ENCODE results near the gene MTIF2. TPM values are rescaled to one million over a fixed set of nuclear protein-coding genes. Genes with fewer than 3 reads are reported as not detected.
A peak's percentile ranks its signal among the peaks of the same experiment; 100 is the strongest.
"Not testable (repeated sequence)": the region's sequence is repeated elsewhere in the genome, so short reads cannot be mapped to it uniquely, and the experiment has no call there.

The MTIF2 gene
- total RNA-seq, 6 experiments from 2014 or later, result 22.4 to 28.7 (median 25.9) TPM

DNA sequence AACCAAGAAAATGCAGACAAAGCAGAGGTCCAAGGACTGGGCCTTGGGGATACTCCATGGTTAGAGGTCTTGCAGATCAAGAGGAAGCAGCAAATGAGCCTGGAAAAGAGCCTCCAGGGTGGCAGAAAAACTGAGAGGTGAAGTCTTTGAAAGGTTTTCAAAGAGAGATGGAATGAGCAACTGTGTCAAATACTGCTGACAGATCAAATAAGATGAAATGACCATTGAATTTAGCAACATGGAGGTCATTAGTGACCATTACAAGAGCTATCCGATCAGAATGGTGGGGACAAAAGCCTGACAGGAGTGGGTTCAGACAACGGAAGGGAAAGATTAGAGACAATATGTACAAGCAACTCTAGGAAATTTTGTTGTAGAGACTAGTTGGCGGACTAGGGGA is 38.5 kb downstream of the MTIF2 start:
- Mint-ChIP-seq H3K4me1 (ENCODE audit: low read depth) (peaks cover 66% of the 10 kb centered on the region), H3K27me3 (ENCODE audit: insufficient read depth) (peaks cover 2% of the 10 kb centered on the region; the same call in 1 of the 2 replicates), H3K36me3 (ENCODE audit: low read depth) (peaks cover 43% of the 10 kb centered on the region), H3K27ac (no peak overlapping the region; the same call in 1 of the 2 replicates), H3K9me3 (no peaks in the 10 kb centered on the region), H3K4me3 (peak overlapping the region; percentile 95)
- no peak for DNase-seq
- TF ChIP-seq, protein P1, sequence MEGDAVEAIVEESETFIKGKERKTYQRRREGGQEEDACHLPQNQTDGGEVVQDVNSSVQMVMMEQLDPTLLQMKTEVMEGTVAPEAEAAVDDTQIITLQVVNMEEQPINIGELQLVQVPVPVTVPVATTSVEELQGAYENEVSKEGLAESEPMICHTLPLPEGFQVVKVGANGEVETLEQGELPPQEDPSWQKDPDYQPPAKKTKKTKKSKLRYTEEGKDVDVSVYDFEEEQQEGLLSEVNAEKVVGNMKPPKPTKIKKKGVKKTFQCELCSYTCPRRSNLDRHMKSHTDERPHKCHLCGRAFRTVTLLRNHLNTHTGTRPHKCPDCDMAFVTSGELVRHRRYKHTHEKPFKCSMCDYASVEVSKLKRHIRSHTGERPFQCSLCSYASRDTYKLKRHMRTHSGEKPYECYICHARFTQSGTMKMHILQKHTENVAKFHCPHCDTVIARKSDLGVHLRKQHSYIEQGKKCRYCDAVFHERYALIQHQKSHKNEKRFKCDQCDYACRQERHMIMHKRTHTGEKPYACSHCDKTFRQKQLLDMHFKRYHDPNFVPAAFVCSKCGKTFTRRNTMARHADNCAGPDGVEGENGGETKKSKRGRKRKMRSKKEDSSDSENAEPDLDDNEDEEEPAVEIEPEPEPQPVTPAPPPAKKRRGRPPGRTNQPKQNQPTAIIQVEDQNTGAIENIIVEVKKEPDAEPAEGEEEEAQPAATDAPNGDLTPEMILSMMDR (IDR thresholded peaks at IDR 0.05), result no peak

DNA sequence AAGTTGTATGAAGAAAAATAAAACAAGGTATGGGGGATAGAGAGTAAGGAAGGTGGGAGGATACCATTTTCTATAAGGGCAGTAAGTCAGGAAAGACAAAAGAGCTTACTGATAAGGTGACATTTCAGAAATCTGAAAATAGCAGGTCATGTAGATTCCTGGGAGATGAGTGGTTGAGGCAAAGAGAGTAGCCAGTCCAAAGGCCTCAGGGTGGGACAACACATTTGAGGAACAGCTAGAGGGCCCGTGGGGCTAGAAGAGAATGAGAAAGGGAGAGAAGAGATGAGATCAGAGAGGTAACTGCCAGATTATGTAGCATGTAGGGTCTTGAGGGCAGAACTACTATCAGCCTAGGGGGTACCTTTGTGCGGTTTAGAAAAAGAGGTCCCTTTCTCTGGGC is 39.8 kb downstream of the MTIF2 start:
- Mint-ChIP-seq H3K36me3 (ENCODE audit: low read depth) (peaks cover 36% of the 10 kb centered on the region), H3K9me3 (no peaks in the 10 kb centered on the region), H3K27me3 (ENCODE audit: insufficient read depth) (peaks cover 2% of the 10 kb centered on the region; the same call in 1 of the 2 replicates), H3K4me1 (ENCODE audit: low read depth) (peaks cover 66% of the 10 kb centered on the region), H3K4me3 (no peak overlapping the region; the same call in 1 of the 2 replicates), H3K27ac (no peak overlapping the region)
- TF ChIP-seq, protein P1 (IDR thresholded peaks at IDR 0.05), result no peak
- DNase-seq, result no peak

DNA sequence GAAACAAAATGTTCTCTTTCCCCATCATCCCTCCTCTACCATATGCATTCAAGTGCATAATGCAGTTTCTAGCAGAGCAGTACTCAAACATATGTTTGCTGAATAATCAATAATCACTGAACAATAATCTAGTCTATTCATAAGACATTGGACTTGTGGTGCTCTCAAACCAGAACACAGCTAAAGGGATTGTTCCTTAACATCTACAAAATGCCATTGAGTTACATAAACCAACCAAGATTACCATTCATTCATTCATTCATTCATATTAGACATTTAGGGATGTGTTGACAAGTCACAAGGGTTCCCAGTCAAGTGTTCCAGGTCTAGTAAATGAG is 40.8 kb downstream of the MTIF2 start:
- H3K9me3 Mint-ChIP-seq, result no peaks in the 10 kb centered on the region
- peaks cover 29% of the 10 kb centered on the region for H3K36me3 Mint-ChIP-seq (ENCODE audit: low read depth)
- peaks cover 57% of the 10 kb centered on the region for H3K4me1 Mint-ChIP-seq (ENCODE audit: low read depth)
- TF ChIP-seq, protein P1 (IDR thresholded peaks at IDR 0.05), result no peak
- peak overlapping the region; percentile 6; the same call in 1 of the 2 replicates for H3K27ac Mint-ChIP-seq
- DNase-seq, result no peak
- H3K27me3 Mint-ChIP-seq (ENCODE audit: insufficient read depth), result peaks cover 2% of the 10 kb centered on the region; the same call in 1 of the 2 replicates
- H3K4me3 Mint-ChIP-seq, result no peak overlapping the region

DNA sequence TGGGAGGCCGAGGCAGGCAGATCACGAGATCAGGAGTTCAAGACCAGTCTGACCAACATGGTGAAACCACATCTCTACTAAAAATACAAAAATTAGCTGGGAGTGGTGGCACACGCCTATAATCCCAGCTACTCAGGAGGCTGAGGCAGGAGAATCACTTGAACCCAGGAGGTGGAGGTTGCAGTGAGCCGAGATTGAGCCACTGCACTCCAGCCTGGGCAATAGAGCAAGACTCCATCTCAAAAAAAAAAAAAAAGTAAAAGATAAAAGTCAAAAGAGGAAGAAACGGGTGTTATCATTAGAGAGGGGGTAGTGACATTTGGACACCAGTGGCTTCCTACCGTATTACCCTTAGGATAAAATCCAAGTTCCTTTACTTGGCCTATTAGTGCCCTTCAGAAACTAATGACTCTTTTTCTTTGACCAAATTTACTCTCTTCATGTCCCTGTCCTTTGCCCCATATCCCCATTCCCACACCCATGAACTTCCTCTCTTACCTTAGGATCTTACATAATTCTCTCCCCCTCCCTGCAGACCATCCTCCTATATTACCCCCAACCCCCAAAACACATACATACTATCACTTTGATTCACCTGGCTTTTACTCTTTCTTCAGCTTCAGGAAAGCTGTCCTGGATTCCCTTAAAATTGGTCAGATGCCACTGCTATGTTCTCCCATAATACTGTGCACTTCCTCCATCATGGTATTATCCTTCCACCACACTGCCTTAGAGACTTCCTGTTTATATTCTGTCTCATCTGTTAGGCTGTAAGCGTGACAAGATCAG is 41.4 kb downstream of the MTIF2 start:
- not testable (repeated sequence) for DNase-seq, H3K4me3 Mint-ChIP-seq

DNA sequence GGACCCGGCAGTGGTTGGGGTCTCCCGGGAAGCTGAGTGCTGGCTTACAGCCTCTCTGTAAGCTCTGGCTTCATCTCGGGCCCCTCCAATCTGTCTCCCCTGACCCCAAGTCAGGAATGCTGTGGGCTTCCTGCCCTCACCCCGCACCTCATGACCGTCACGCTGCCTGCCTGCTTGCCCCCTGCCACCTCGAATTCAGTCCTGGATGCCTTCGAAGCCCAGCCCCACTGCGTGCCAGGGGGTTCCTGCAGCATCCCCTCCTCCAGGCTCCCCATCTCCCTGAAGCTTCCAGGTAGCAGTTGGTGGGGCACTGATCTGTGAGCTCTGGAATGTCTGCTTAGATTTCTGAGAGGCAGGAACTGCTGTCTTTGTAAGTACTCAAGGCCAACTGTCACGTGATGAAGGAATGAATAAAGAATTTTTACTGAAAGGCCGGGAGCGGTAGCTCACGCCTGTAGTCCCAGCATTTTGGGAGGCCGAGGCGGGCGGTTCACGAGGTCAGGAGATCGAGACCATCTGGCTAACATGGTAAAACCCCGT is 43.5 kb downstream of the MTIF2 start:
- Mint-ChIP-seq H3K4me1 (ENCODE audit: low read depth) (peaks cover 45% of the 10 kb centered on the region), H3K9me3 (no peaks in the 10 kb centered on the region), H3K4me3 (no peak overlapping the region), H3K36me3 (ENCODE audit: low read depth) (peaks cover 23% of the 10 kb centered on the region), H3K27me3 (ENCODE audit: insufficient read depth) (no peaks in the 10 kb centered on the region; the same call in 1 of the 2 replicates), H3K27ac (no peak overlapping the region)
- no peak for DNase-seq
- TF ChIP-seq, protein P1 (IDR thresholded peaks at IDR 0.05), result no peak

More for the DNA sequence above, 41.4 kb downstream of the MTIF2 start:
- H3K27me3 Mint-ChIP-seq (ENCODE audit: insufficient read depth); H3K9me3 Mint-ChIP-seq: not testable (repeated sequence)
- Mint-ChIP-seq H3K27ac (peak overlapping the region; percentile 6), H3K36me3 (ENCODE audit: low read depth) (peaks cover 23% of the 10 kb centered on the region), H3K4me1 (ENCODE audit: low read depth) (peaks cover 55% of the 10 kb centered on the region)

DNA sequence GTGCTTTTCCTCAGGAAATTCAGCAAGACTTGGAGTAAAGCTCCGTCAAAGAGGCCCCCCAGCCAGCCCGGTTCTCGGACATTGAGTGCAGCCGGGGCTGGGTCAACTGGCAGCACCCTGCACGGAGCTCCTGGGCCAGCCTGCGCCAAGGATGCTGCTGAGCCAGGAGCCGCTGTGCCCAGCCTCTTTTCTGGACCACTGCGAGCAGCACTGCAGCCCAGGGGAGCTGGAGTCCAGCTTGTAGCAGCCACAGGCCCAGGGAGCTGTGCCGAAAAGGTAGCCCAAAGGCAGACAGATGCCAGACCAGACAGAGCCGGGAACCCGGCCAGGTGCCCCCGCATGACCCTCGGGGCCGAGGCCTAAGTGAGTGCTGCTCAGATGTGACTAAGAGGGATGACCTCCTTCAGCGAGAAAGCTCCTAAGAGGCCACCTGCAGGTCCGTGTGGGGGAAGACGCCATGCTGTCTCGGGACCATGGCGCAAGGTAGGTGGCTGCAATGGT is 44.2 kb downstream of the MTIF2 start:
- peaks cover 19% of the 10 kb centered on the region for H3K36me3 Mint-ChIP-seq (ENCODE audit: low read depth)
- no peak overlapping the region for H3K27ac Mint-ChIP-seq
- peaks cover 38% of the 10 kb centered on the region for H3K4me1 Mint-ChIP-seq (ENCODE audit: low read depth)
- H3K4me3 Mint-ChIP-seq, result no peak overlapping the region
- no peaks in the 10 kb centered on the region; the same call in 1 of the 2 replicates for H3K27me3 Mint-ChIP-seq (ENCODE audit: insufficient read depth)
- no peak for DNase-seq
- TF ChIP-seq, protein P1 (IDR thresholded peaks at IDR 0.05), result no peak
- no peaks in the 10 kb centered on the region for H3K9me3 Mint-ChIP-seq

Data from HFFc6 (cell line).